ENCODE results near the gene ENOPH1. TPM values are rescaled to one million over a fixed set of nuclear protein-coding genes. Genes with fewer than 3 reads are reported as not detected.

The ENOPH1 gene
- polyA plus RNA-seq, 1 donor (not counting 4 experiments of a cell fraction or from before 2014, with no cell fraction given), result 29.4 TPM

GRCh38 chr4:82493721-82494425 lies 63.5 kb downstream of the ENOPH1 start:
- H3K4me1 ChIP-seq (ENCODE audit: control insufficient read depth, extremely low read depth, insufficient read depth, low read length), result no peaks in the 10 kb centered on the region
- no peaks in the 10 kb centered on the region for H3K9me3 ChIP-seq (ENCODE audit: control insufficient read depth, low read depth, low read length)
- H3K79me2 ChIP-seq (ENCODE audit: control insufficient read depth, insufficient read depth, low read length), result no peaks in the 10 kb centered on the region
- no peak overlapping the region for H3K27ac ChIP-seq (ENCODE audit: control insufficient read depth, insufficient read depth, low read length)
- no peak overlapping the region for H3K4me2 ChIP-seq (ENCODE audit: control insufficient read depth, extremely low read depth, insufficient read depth, low read depth, low read length)
- FAIRE-seq, result no peak
- H2AFZ ChIP-seq (ENCODE audit: control insufficient read depth, low read length), result no peak overlapping the region
- dilution Hi-C loops (cut with MboI; ENCODE audit: extremely low pct_ligation_motif_present, low sequenced_read_pairs), result no loop called here
- no peaks in the 10 kb centered on the region for H3K27me3 ChIP-seq (ENCODE audit: control insufficient read depth, extremely low read depth, insufficient read depth, low read length)
- H4K20me1 ChIP-seq (ENCODE audit: control insufficient read depth, extremely low read depth, insufficient read depth, low read length), result no peaks in the 10 kb centered on the region
- H3K36me3 ChIP-seq (ENCODE audit: control insufficient read depth in 2 of 2, extremely low read depth in 1 of 2, insufficient read depth in 2 of 2, low read length in 2 of 2), result no peaks in the 10 kb centered on the region
- TF ChIP-seq EZH2 (IDR thresholded peaks at IDR 0.05; ENCODE audit: low read length), result no peak
- TF ChIP-seq, protein P1, sequence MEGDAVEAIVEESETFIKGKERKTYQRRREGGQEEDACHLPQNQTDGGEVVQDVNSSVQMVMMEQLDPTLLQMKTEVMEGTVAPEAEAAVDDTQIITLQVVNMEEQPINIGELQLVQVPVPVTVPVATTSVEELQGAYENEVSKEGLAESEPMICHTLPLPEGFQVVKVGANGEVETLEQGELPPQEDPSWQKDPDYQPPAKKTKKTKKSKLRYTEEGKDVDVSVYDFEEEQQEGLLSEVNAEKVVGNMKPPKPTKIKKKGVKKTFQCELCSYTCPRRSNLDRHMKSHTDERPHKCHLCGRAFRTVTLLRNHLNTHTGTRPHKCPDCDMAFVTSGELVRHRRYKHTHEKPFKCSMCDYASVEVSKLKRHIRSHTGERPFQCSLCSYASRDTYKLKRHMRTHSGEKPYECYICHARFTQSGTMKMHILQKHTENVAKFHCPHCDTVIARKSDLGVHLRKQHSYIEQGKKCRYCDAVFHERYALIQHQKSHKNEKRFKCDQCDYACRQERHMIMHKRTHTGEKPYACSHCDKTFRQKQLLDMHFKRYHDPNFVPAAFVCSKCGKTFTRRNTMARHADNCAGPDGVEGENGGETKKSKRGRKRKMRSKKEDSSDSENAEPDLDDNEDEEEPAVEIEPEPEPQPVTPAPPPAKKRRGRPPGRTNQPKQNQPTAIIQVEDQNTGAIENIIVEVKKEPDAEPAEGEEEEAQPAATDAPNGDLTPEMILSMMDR (optimal IDR thresholded peaks at IDR 0.05 in 1 of 3, IDR thresholded peaks at IDR 0.05 in 1 of 3, conservative IDR thresholded peaks at IDR 0.05 in 1 of 3; ENCODE audit: extremely low read depth in 1 of 3, insufficient read depth in 2 of 3, low read length in 3 of 3), result no peak
- H3K4me3 ChIP-seq (ENCODE audit: control insufficient read depth in 2 of 3, extremely low read depth in 1 of 3, insufficient read depth in 2 of 3, low read depth in 1 of 3, low read length in 3 of 3), result no peak overlapping the region
- DNase-seq (ENCODE audit: low read depth, low spot score), result no peak
- no peak overlapping the region for H3K9ac ChIP-seq (ENCODE audit: control insufficient read depth, extremely low read depth, insufficient read depth, low read length)
- H3K9me1 ChIP-seq (ENCODE audit: control insufficient read depth, extremely low read depth, insufficient read depth, low read length), result no peaks in the 10 kb centered on the region

GRCh38 chr4:82495666-82496065 lies 65.3 kb downstream of the ENOPH1 start:
- H3K79me2 ChIP-seq (ENCODE audit: control insufficient read depth, insufficient read depth, low read length), result no peaks in the 10 kb centered on the region
- H3K4me1 ChIP-seq (ENCODE audit: control insufficient read depth, extremely low read depth, insufficient read depth, low read length), result no peaks in the 10 kb centered on the region
- TF ChIP-seq, protein P1 (optimal IDR thresholded peaks at IDR 0.05 in 1 of 3, IDR thresholded peaks at IDR 0.05 in 1 of 3, conservative IDR thresholded peaks at IDR 0.05 in 1 of 3; ENCODE audit: extremely low read depth in 1 of 3, insufficient read depth in 2 of 3, low read length in 3 of 3), result no peak
- TF ChIP-seq EZH2 (IDR thresholded peaks at IDR 0.05; ENCODE audit: low read length), result no peak
- DNase-seq (ENCODE audit: low read depth, low spot score), result no peak
- no peaks in the 10 kb centered on the region for H4K20me1 ChIP-seq (ENCODE audit: control insufficient read depth, extremely low read depth, insufficient read depth, low read length)
- H3K27me3 ChIP-seq (ENCODE audit: control insufficient read depth, extremely low read depth, insufficient read depth, low read length), result no peaks in the 10 kb centered on the region
- dilution Hi-C loops (cut with MboI; ENCODE audit: extremely low pct_ligation_motif_present, low sequenced_read_pairs), result no loop called here
- no peaks in the 10 kb centered on the region for H3K9me3 ChIP-seq (ENCODE audit: control insufficient read depth, low read depth, low read length)
- no peak overlapping the region for H3K4me3 ChIP-seq (ENCODE audit: control insufficient read depth in 2 of 3, extremely low read depth in 1 of 3, insufficient read depth in 2 of 3, low read depth in 1 of 3, low read length in 3 of 3)
- no peak overlapping the region for H3K27ac ChIP-seq (ENCODE audit: control insufficient read depth, insufficient read depth, low read length)
- no peaks in the 10 kb centered on the region for H3K9me1 ChIP-seq (ENCODE audit: control insufficient read depth, extremely low read depth, insufficient read depth, low read length)
- no peak overlapping the region for H3K4me2 ChIP-seq (ENCODE audit: control insufficient read depth, extremely low read depth, insufficient read depth, low read depth, low read length)
- H3K9ac ChIP-seq (ENCODE audit: control insufficient read depth, extremely low read depth, insufficient read depth, low read length), result no peak overlapping the region
- FAIRE-seq, result no peak
- no peaks in the 10 kb centered on the region for H3K36me3 ChIP-seq (ENCODE audit: control insufficient read depth in 2 of 2, extremely low read depth in 1 of 2, insufficient read depth in 2 of 2, low read length in 2 of 2)
- H2AFZ ChIP-seq (ENCODE audit: control insufficient read depth, low read length), result no peak overlapping the region
